IMR-90 (cell line): ENCODE data around the gene GJC1. TPM values are rescaled to one million over a fixed set of nuclear protein-coding genes. Genes with fewer than 3 reads are reported as not detected.

Experiments used
- ATAC-seq: fragments of 200-7000 bp; cut with Tn5 transposase; 2 replicates; pipeline ENCODE4 v1.9.1; 2020; ENCODE audit warnings: low read depth, mild to moderate bottlenecking, moderate library complexity
- BruUV-seq: library from RNA; stranded (reverse); fragments of 400-500 nt; replicated peaks from 2 replicates; lab custom pipeline; 2021; lab: Mats Ljungman, UMichigan
- CTCF ChIA-PET: fragments of 300-600 bp; formaldehyde crosslinking; extraction: SDS; loops from one replicate; lab custom pipeline; 2021; ENCODE audit warnings: antibody characterized with exemption; lab: Yijun Ruan, JAX
- POLR2A ChIA-PET: fragments of 300-600 bp; sonication (Branson Sonifier 250); formaldehyde crosslinking; loops from one replicate; lab custom pipeline; 2022; ENCODE audit warnings: antibody characterized with exemption; ENCODE audit not compliant: unreplicated experiment; lab: Charles Lee
- DNase-seq: peaks from one replicate; pipeline ENCODE4 v3.0.0; 2013
- H2AFZ ChIP-seq: replicated peaks from 2 replicates; pipeline ENCODE3; 2013; ENCODE audit warnings: low read length, mild to moderate bottlenecking; ENCODE audit not compliant: poor library complexity
- H2AK5ac ChIP-seq: 2 replicates; pipeline ENCODE4 v1.6.1; 2013; ENCODE audit warnings: low read depth, low read length, inconsistent platforms
- H2AK9ac ChIP-seq: replicated peaks from 2 replicates; pipeline ENCODE3; 2013; ENCODE audit warnings: mild to moderate bottlenecking, low read depth, low read length, moderate library complexity; ENCODE audit not compliant: poor library complexity
- H2BK120ac ChIP-seq: 2 replicates; pipeline ENCODE4 v1.6.1; 2013; ENCODE audit warnings: low read depth, low read length, inconsistent platforms
- H2BK15ac ChIP-seq: 3 replicates; pipeline ENCODE4 v1.6.1; 2013; ENCODE audit warnings: low read depth, low read length, inconsistent platforms
- H2BK20ac ChIP-seq: 2 replicates; pipeline ENCODE4 v1.6.1; 2013; ENCODE audit warnings: low read depth, mild to moderate bottlenecking, inconsistent platforms, low read length, moderate library complexity
- H2BK5ac ChIP-seq: 2 replicates; pipeline ENCODE4 v1.6.1; 2013; ENCODE audit warnings: mild to moderate bottlenecking, low read depth, low read length, inconsistent platforms; ENCODE audit not compliant: poor library complexity, severe bottlenecking
- H3K14ac ChIP-seq: replicated peaks from 2 replicates; pipeline ENCODE4 v1.6.1; 2013; ENCODE audit warnings: low read depth, low read length, inconsistent platforms
- H3K18ac ChIP-seq: 2 replicates; pipeline ENCODE4 v1.6.1; 2013; ENCODE audit warnings: low read depth, low read length, control low read depth
- H3K23ac ChIP-seq: 2 replicates; pipeline ENCODE4 v1.6.1; 2013; ENCODE audit warnings: low read depth, low read length, inconsistent platforms
- H3K27ac ChIP-seq: 2 replicates; pipeline ENCODE4 v1.5.1; 2013; ENCODE audit warnings: mild to moderate bottlenecking, control low read depth, low read length; ENCODE audit not compliant: insufficient read depth
- H3K27me3 ChIP-seq: 2 replicates; pipeline ENCODE4 v1.6.1; 2013; ENCODE audit warnings: low read length; ENCODE audit not compliant: control insufficient read depth, insufficient read depth
- H3K36me3 ChIP-seq: 2 replicates; pipeline ENCODE4 v1.6.1; 2013; ENCODE audit warnings: low read length, mixed read lengths; ENCODE audit not compliant: control insufficient read depth, insufficient read depth
- H3K4ac ChIP-seq: 2 replicates; pipeline ENCODE4 v1.6.1; 2013; ENCODE audit warnings: low read depth, low read length, inconsistent platforms
- H3K4me1 ChIP-seq: 2 replicates; pipeline ENCODE4 v1.6.1; 2013; ENCODE audit warnings: low read length, mixed read lengths; ENCODE audit not compliant: control insufficient read depth, insufficient read depth
- H3K4me2 ChIP-seq: 2 replicates; pipeline ENCODE4 v1.6.1; 2013; ENCODE audit warnings: low read depth, mild to moderate bottlenecking, control low read depth, low read length, moderate library complexity
- H3K4me3 ChIP-seq: 2 replicates; pipeline ENCODE4 v1.5.1; 2013; ENCODE audit warnings: low read depth, mild to moderate bottlenecking, control low read depth, low read length, moderate library complexity; ENCODE audit not compliant: insufficient read depth
- H3K56ac ChIP-seq: 2 replicates; pipeline ENCODE4 v1.6.1; 2013; ENCODE audit warnings: low read length, inconsistent platforms; ENCODE audit not compliant: insufficient read depth; ENCODE audit errors: extremely low read depth
- H3K79me1 ChIP-seq, 2 experiments: 2 replicates each; pipeline ENCODE4 v1.6.1; 2013; ENCODE audit warnings: low read length in 2 of 2, inconsistent platforms in 1 of 2, low read depth in 1 of 2
- H3K9ac ChIP-seq: 2 replicates; pipeline ENCODE4 v1.6.1; 2013; ENCODE audit warnings: low read depth, low read length, control low read depth
- H3K9me1 ChIP-seq: 2 replicates; pipeline ENCODE4 v1.6.1; 2013; ENCODE audit warnings: low read length, inconsistent platforms; ENCODE audit not compliant: insufficient read depth
- H3K9me3 ChIP-seq: 2 replicates; pipeline ENCODE4 v1.6.1; 2013; ENCODE audit warnings: low read length; ENCODE audit not compliant: control insufficient read depth, insufficient read depth
- H4K20me1 ChIP-seq: 2 replicates; pipeline ENCODE4 v1.6.1; 2013; ENCODE audit warnings: low read length, inconsistent platforms; ENCODE audit not compliant: insufficient read depth
- H4K5ac ChIP-seq: 2 replicates; pipeline ENCODE4 v1.6.1; 2013; ENCODE audit warnings: mild to moderate bottlenecking, low read depth, low read length, control low read depth
- H4K8ac ChIP-seq, 2 experiments: 2 replicates each; pipeline ENCODE4 v1.6.1; 2013; ENCODE audit warnings: low read depth in 2 of 2, low read length in 2 of 2, control low read depth in 1 of 2, inconsistent platforms in 1 of 2
- H4K91ac ChIP-seq: 2 replicates; pipeline ENCODE4 v1.6.1; 2013; ENCODE audit warnings: low read depth, low read length, inconsistent platforms; ENCODE audit not compliant: insufficient read depth
- CEBPB ChIP-seq: IDR thresholded peaks from 2 replicates; pipeline ENCODE4 v1.6.1; 2012; ENCODE audit warnings: low read depth, low read length, improper control_type of control experiment
- MAFK ChIP-seq: IDR thresholded peaks from 2 replicates; pipeline ENCODE4 v1.6.1; 2012; ENCODE audit warnings: low read depth, low read length, improper control_type of control experiment
- POLR2A ChIP-seq: IDR thresholded peaks from 2 replicates; pipeline ENCODE4 v1.6.1; 2012; ENCODE audit warnings: mild to moderate bottlenecking, low read depth, low read length
- RCOR1 ChIP-seq: IDR thresholded peaks from 2 replicates; pipeline ENCODE4 v1.6.1; 2012; ENCODE audit warnings: mild to moderate bottlenecking, low read length, improper control_type of control experiment; ENCODE audit not compliant: insufficient replicate concordance
- WGBS, 2 experiments: methylation state at CpG; one replicate each; pipeline versions ENCODE4 v1.1.5 to v1.1.7; 2013; ENCODE audit warnings: missing lambda C conversion rate in 2 of 2; ENCODE audit not compliant: insufficient read length in 1 of 2; ENCODE audit errors: extremely low coverage in 2 of 2; 5-methylcytosine and 5-hydroxymethylcytosine counted together
- dilution Hi-C: fragments of 300-500 bp; cut with HindIII; formaldehyde crosslinking; loops from one replicate; pipeline ENCODE4 v1.14.3; 2018; ENCODE audit warnings: low sequenced_read_pairs; ENCODE audit not compliant: unreplicated experiment
- in situ Hi-C: fragments of 300-500 bp; cut with MboI; formaldehyde crosslinking; loops from 3 replicates; pipeline ENCODE4 v1.14.3; 2019; ENCODE audit warnings: low sequenced_read_pairs, inconsistent platforms, mixed read lengths
- intact Hi-C: fragments of 100-400 bp; cut with micrococcal nuclease; formaldehyde crosslinking; loops from 2 replicates; pipeline ENCODE4 v1.10.0; 2022
- polyA plus RNA-seq, 3 experiments: library from polyadenylated mRNA; depleted of rRNA; stranded (reverse); fragments of >200 nt; gene quantifications; 2 replicates each; pipeline ENCODE4 v1.2.3, GENCODE V29; 2012; ENCODE audit warnings: low replicate concordance in 1 of 3
- total RNA-seq: library from RNA; depleted of rRNA; stranded (reverse); fragments of >200 nt; gene quantifications from 2 replicates; pipeline ENCODE4 v1.2.3, GENCODE V29; 2012; rRNA removed

Gene GJC1
- total and polyA plus RNA-seq, 2 of the 4 experiments (the other 2 are of a cell fraction): 23.9 to 69.7 TPM

GRCh38 chr17:44749076-44749979 lies 80.8 kb downstream of the GJC1 start:
- H3K9me1 ChIP-seq: 0 out of 2 replicates have a peak, but pooled peaks cover 4% of the 10 kb centered on the region
- H2BK15ac ChIP-seq: no peak overlapping the region
- no peaks in the 10 kb centered on the region for H3K4me1 ChIP-seq
- BruUV-seq: no TSS peak
- TF ChIP-seq RCOR1 (no peak), POLR2A (no peak), MAFK (no peak), CEBPB (no peak)
- intact Hi-C loops (no loop called here), dilution Hi-C loops (no loop called here), in situ Hi-C loops (no loop called here)
- ChIA-PET CTCF (no interaction called here), POLR2A (no interaction called here)
- H3K9ac ChIP-seq: no peak overlapping the region
- no peaks in the 10 kb centered on the region; the same call in 1 of the 2 replicates for H4K20me1 ChIP-seq
- no peak overlapping the region for H4K8ac ChIP-seq
- no peak overlapping the region for H3K14ac ChIP-seq
- no peak overlapping the region for H2BK20ac ChIP-seq
- H3K27me3 ChIP-seq: no peaks in the 10 kb centered on the region
- no peak overlapping the region for H3K18ac ChIP-seq
- no peak overlapping the region for H3K56ac ChIP-seq
- no peak overlapping the region for H3K4me2 ChIP-seq
- no peak overlapping the region for H3K4ac ChIP-seq
- H3K36me3 ChIP-seq: peaks cover 9% of the 10 kb centered on the region; the same call in 1 of the 2 replicates
- H4K5ac ChIP-seq: no peak overlapping the region
- WGBS, 2 experiments: 78% methylated on average over 6 of the region's 19 CpGs; no CpG with 5 or more reads in 1 of the 2 experiments
- DNase-seq (no peak), ATAC-seq (no peak)
- H2AK5ac ChIP-seq: no peak overlapping the region
- H2AFZ ChIP-seq: no peak overlapping the region
- no peak overlapping the region for H2BK120ac ChIP-seq
- H3K23ac ChIP-seq: no peak overlapping the region
- H4K91ac ChIP-seq: no peak overlapping the region
- no peaks in the 10 kb centered on the region for H3K9me3 ChIP-seq
- no peak overlapping the region for H3K27ac ChIP-seq
- H3K79me1 ChIP-seq: no peaks in the 10 kb centered on the region
- no peak overlapping the region for H2BK5ac ChIP-seq
- no peak overlapping the region for H3K4me3 ChIP-seq
- H2AK9ac ChIP-seq: no peak overlapping the region

Other genes with a start within 250 kb of the GJC1 start
- 0.28 and 0.36 TPM in 2 replicates for gene MEIOC, start 173.8 kb downstream of the GJC1 start, total RNA-seq
- gene MEIOC, start 173.8 kb downstream of the GJC1 start, polyA plus RNA-seq (2012; rRNA removed): 0.27 and 0.37 TPM in 2 replicates
- 20.8 and 46.4 TPM in 2 replicates for gene CCDC43, start 140.5 kb downstream of the GJC1 start, total RNA-seq
- 9.3 and 11.3 TPM in 2 replicates for gene CCDC43, start 140.5 kb downstream of the GJC1 start, polyA plus RNA-seq (2012; rRNA removed)
- gene DBF4B, start 121.6 kb downstream of the GJC1 start, total RNA-seq: 3.6 TPM in 2 replicates
- gene DBF4B, start 121.6 kb downstream of the GJC1 start, polyA plus RNA-seq (2012; rRNA removed): 10.2 and 10.7 TPM in 2 replicates
- 0.28 and 0.36 TPM in 2 replicates for gene ADAM11, start 71.3 kb downstream of the GJC1 start, total RNA-seq
- 0.46 and 0.53 TPM in 2 replicates for gene ADAM11, start 71.3 kb downstream of the GJC1 start, polyA plus RNA-seq (2012; rRNA removed)
- not detected in 2 replicates for gene HIGD1B, start 17.6 kb upstream of the GJC1 start, total RNA-seq
- gene HIGD1B, start 17.6 kb upstream of the GJC1 start, polyA plus RNA-seq (2012; rRNA removed): not detected in 2 replicates
- gene EFTUD2, start 69.2 kb upstream of the GJC1 start, total RNA-seq: 126 and 178 TPM in 2 replicates
- 72.5 and 74.8 TPM in 2 replicates for gene EFTUD2, start 69.2 kb upstream of the GJC1 start, polyA plus RNA-seq (2012; rRNA removed)
- 0.18 TPM in 1 of 2 replicates, not detected in the other for gene GFAP, start 85.2 kb upstream of the GJC1 start, total RNA-seq
- 0.19 and 0.40 TPM in 2 replicates for gene GFAP, start 85.2 kb upstream of the GJC1 start, polyA plus RNA-seq (2012; rRNA removed)
- 1.3 and 2.5 TPM in 2 replicates for gene KIF18B, start 117.5 kb upstream of the GJC1 start, total RNA-seq
- 16.0 and 17.4 TPM in 2 replicates for gene KIF18B, start 117.5 kb upstream of the GJC1 start, polyA plus RNA-seq (2012; rRNA removed)
- gene C1QL1, start 138.0 kb upstream of the GJC1 start, total RNA-seq: 0.18 and 0.28 TPM in 2 replicates
- gene C1QL1, start 138.0 kb upstream of the GJC1 start, polyA plus RNA-seq (2012; rRNA removed): 0.84 and 1.5 TPM in 2 replicates
- gene DCAKD, start 221.3 kb upstream of the GJC1 start, total RNA-seq: 42.5 and 47.9 TPM in 2 replicates
- 31.3 and 32.3 TPM in 2 replicates for gene DCAKD, start 221.3 kb upstream of the GJC1 start, polyA plus RNA-seq (2012; rRNA removed)
- 57.5 and 60.6 TPM in 2 replicates for gene NMT1, start 231.0 kb upstream of the GJC1 start, total RNA-seq
- 36.0 and 38.0 TPM in 2 replicates for gene NMT1, start 231.0 kb upstream of the GJC1 start, polyA plus RNA-seq (2012; rRNA removed)